VCaP (cell line): Measurements from ENCODE around the gene CYB5A.

ENCODE experiments used
- H3K27ac ChIP-seq: fragments of 450-650 bp; 2 replicates; pipeline ENCODE4 v1.5.1; 2017
- TF ChIP-seq, protein P1 (sequence below): fragments of 450-650 bp; conservative IDR thresholded peaks from 2 replicates; pipeline ENCODE4 v1.5.1; 2017; ENCODE audit warnings: mild to moderate bottlenecking, moderate library complexity

The CYB5A gene

DNA sequence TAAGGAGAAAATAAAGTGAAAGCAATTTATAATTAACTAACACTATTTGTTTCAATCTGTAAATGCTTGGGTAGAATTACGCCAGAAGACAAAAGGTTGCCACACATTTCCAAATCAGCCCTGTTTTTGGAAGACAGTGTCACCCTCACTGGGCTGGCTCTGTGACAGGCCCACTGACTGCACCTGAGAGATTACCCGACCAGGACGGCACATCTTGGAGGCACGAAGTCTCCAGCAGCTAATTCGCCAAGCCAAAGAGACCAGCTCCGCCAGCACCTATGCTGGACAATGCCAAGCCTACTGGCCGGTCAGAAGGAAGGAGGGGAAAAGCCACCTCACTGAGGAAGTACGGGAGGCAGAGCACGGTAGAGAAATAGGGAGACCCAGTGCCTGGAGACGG, 61.9 kb downstream of the CYB5A start:
- no peak overlapping the region for H3K27ac ChIP-seq
- TF ChIP-seq, protein P1, sequence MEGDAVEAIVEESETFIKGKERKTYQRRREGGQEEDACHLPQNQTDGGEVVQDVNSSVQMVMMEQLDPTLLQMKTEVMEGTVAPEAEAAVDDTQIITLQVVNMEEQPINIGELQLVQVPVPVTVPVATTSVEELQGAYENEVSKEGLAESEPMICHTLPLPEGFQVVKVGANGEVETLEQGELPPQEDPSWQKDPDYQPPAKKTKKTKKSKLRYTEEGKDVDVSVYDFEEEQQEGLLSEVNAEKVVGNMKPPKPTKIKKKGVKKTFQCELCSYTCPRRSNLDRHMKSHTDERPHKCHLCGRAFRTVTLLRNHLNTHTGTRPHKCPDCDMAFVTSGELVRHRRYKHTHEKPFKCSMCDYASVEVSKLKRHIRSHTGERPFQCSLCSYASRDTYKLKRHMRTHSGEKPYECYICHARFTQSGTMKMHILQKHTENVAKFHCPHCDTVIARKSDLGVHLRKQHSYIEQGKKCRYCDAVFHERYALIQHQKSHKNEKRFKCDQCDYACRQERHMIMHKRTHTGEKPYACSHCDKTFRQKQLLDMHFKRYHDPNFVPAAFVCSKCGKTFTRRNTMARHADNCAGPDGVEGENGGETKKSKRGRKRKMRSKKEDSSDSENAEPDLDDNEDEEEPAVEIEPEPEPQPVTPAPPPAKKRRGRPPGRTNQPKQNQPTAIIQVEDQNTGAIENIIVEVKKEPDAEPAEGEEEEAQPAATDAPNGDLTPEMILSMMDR = no peak

DNA sequence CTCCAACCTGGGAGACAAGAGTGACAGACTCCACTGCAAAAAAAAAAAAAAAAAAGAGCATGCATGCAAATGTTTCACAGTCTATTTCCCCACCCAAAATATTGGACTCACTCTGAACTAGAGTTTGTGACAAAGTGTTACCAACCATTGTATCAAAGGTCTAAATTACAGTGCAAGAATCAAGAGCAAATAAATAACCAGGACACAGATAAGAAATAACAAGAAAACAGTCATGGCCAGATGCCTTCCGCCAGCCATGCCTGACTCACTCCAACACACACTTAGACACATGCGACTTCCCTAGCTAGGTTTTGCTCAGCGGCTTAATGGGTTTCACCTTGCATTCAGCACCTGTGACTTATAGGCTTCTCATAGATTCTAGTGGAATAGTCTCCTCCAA, 62.8 kb downstream of the CYB5A start:
- no peak overlapping the region for H3K27ac ChIP-seq
- TF ChIP-seq, protein P1 = no peak

DNA sequence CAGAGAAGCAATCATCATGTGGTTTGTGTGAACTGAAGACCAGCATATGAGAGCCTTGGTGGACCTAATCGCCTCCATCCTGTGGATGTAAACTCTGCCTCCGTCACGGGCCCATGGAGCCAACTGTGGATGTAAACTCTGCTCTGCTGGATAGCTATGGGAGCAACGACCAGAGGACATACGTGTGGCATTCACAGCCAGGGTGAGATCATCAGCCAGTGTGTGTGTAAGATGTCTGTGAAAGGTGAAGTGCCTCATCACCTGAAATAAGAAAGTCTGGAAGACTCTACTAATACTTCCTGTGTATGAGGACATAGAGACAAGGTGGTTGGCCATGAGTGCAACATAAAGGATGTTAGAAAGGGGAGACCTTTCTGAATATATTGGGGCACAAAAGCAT, 63.5 kb downstream of the CYB5A start:
- H3K27ac ChIP-seq = no peak overlapping the region
- TF ChIP-seq, protein P1 = no peak

DNA sequence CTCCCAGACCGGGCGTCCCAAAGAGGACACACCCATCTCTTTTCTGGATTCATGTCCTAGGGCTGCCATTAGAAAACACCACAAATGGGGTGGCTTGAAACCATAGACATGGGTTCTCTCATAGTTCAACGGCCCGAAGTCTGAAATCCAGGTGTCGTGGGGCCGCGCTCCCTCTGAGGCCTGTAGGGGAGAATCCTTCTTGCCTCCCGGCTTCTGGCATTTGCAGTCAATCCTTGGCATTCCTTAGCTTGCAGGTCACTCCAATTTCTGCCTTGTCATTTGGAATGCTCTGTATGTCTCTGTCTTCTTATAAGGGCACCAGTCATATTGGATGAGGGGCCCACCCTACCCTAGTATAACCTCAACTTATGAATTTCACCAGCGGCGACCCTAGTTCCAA, 65.1 kb downstream of the CYB5A start:
- TF ChIP-seq, protein P1 = no peak
- H3K27ac ChIP-seq = no peak overlapping the region

DNA sequence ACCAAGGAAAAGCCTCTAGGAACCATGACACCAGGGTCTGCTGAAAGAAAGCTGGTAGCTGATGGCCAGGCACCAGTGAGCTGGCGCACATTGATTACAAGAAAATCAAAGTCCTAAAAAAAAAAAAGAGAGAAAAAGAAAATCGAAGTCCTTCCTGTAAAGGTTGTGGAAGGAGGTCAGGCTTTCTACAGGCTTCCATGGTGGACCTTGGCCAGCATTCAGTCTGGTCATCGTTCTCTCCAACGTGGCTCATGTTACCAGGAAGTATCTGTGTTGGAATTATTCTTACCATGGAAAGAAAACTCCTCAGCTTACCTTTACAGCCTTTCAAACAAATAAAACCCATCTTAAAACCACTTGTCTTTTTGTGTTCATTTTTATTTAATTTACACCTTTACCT, 65.6 kb downstream of the CYB5A start:
- H3K27ac ChIP-seq = no peak overlapping the region
- TF ChIP-seq, protein P1 = no peak

DNA sequence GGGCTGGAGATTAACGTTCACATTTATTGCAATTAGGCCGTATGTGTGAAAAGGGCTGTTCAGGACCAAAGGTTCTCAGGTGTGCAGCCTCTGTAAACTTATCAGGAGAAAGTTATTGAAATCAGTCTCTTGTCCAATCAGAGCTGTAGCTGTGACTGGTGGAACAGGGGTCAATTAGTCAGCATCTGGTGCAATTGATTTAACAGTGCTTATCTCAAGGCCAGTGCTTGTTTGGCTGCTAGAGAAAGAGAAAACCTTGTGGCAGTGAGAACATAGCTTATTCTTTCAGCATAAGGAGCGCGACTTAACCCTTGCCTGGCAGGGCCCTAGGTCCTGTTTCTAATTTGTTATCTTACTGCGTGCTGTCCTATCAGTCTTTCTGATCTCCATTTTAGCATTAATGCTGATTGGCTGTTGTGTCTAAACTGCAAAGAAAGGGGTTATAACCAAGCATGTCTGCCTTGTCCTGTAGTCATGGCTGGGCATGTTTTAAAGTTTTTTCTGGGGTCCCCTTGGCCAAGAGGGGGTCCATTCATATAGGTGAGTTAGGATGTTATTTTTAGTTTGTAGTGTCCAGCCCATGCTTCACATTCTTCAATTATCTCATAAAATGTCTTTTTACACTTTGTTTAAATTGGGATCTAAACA, 66.4 kb downstream of the CYB5A start:
- TF ChIP-seq, protein P1 = no peak

DNA sequence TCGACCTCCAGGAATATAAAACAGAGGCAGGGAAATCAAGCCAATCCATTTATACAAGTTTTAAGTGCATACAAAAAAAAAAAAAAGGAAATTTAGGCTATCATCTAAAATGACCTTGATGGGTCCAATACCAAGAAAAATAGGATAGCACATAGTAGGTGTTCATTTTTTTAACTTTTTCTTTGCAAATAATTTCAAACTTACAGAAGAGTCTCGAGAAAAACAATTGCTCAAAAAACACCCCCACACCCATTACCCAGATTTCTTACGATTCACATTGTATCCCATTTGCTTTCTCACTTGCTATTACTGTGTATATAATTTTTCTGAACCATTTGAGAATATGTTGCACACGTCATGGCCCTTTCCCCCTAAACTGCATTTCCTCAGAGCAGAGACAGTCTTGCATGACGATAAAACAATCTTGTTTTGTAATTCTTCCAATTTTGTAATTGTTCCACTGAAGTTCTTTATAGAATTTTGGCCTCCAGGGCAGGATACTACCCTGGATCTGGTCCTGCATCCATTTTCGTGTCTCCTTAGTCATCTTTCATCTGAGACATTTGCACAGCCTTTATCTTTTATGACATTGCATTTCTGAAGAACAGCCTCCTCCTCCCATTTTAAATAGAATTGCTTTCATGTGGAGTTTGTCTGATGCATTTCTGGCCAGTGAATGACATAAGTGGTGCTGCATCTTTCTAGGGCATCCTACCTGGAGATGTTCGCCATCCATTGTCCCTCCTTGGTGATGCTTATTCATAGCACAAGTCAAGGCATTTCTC, 68.9 kb downstream of the CYB5A start:
- TF ChIP-seq, protein P1 = no peak
- H3K27ac ChIP-seq = no peak overlapping the region

More for the DNA sequence above, 66.4 kb downstream of the CYB5A start:
- H3K27ac ChIP-seq = no peak overlapping the region
